Trophoblast cell (in vitro differentiated cells and primary cell): ENCODE data around the gene APOL2.
A peak's percentile ranks its signal among the peaks of the same experiment; 100 is the strongest.

Experiments
- DNase-seq, 2 donors: peaks; one replicate each; pipeline ENCODE4 v3.0.0-alpha.2; 2016
- H2AFZ ChIP-seq: 2 replicates; pipeline ENCODE4 v1.6.1; 2013; ENCODE audit warnings: low read length, moderate library complexity, mild to moderate bottlenecking; ENCODE audit not compliant: insufficient read depth, poor library complexity
- H2AK5ac ChIP-seq: 2 replicates; pipeline ENCODE4 v1.6.1; 2013; ENCODE audit warnings: mild to moderate bottlenecking, low read length
- H2BK120ac ChIP-seq: 2 replicates; pipeline ENCODE4 v1.6.1; 2013; ENCODE audit warnings: low read length, mild to moderate bottlenecking, moderate library complexity; ENCODE audit not compliant: insufficient read depth, poor library complexity
- H2BK12ac ChIP-seq: 2 replicates; pipeline ENCODE4 v1.6.1; 2013; ENCODE audit warnings: mild to moderate bottlenecking, low read length, moderate library complexity
- H2BK5ac ChIP-seq: 2 replicates; pipeline ENCODE4 v1.6.1; 2013; ENCODE audit warnings: low read length, low read depth, moderate library complexity, mild to moderate bottlenecking; ENCODE audit not compliant: poor library complexity
- H3K14ac ChIP-seq: 2 replicates; pipeline ENCODE4 v1.6.1; 2013; ENCODE audit warnings: mild to moderate bottlenecking, low read length
- H3K18ac ChIP-seq: 2 replicates; pipeline ENCODE4 v1.6.1; 2013; ENCODE audit warnings: mild to moderate bottlenecking, low read length
- H3K23ac ChIP-seq: 2 replicates; pipeline ENCODE4 v1.6.1; 2013; ENCODE audit warnings: low read length
- H3K27ac ChIP-seq: 2 replicates; pipeline ENCODE4 v1.5.1; 2013; ENCODE audit warnings: low read depth, mild to moderate bottlenecking, inconsistent platforms, low read length, moderate library complexity
- H3K27me3 ChIP-seq: 2 replicates; pipeline ENCODE4 v1.6.1; 2013; ENCODE audit warnings: inconsistent platforms, mild to moderate bottlenecking, low read length, moderate library complexity; ENCODE audit not compliant: insufficient read depth
- H3K36me3 ChIP-seq, 2 experiments: 1 replicate in 1 of 2; 2 replicates in 1 of 2; pipeline ENCODE4 v1.6.1; 2013; ENCODE audit warnings: low read length in 2 of 2, mild to moderate bottlenecking in 2 of 2, moderate library complexity in 1 of 2; ENCODE audit not compliant: insufficient read depth in 2 of 2, control insufficient read depth in 1 of 2
- H3K4ac ChIP-seq: 2 replicates; pipeline ENCODE4 v1.6.1; 2013; ENCODE audit warnings: low read depth, mild to moderate bottlenecking, low read length, moderate library complexity
- H3K4me1 ChIP-seq, 2 experiments: 1 replicate in 1 of 2; 2 replicates in 1 of 2; pipeline ENCODE4 v1.6.1; 2013; ENCODE audit warnings: low read length in 2 of 2, mild to moderate bottlenecking in 2 of 2, moderate library complexity in 1 of 2; ENCODE audit not compliant: insufficient read depth in 2 of 2, control insufficient read depth in 1 of 2
- H3K4me2 ChIP-seq: 2 replicates; pipeline ENCODE4 v1.6.1; 2013; ENCODE audit warnings: inconsistent platforms, mild to moderate bottlenecking, low read length, moderate library complexity
- H3K4me3 ChIP-seq: 2 replicates; pipeline ENCODE4 v1.5.1; 2013; ENCODE audit warnings: mild to moderate bottlenecking, low read depth, low read length, inconsistent platforms
- H3K79me1 ChIP-seq: one replicate; pipeline ENCODE4 v1.6.1; 2013; ENCODE audit warnings: low read length
- H3K79me2 ChIP-seq: 2 replicates; pipeline ENCODE4 v1.6.1; 2013; ENCODE audit warnings: low read length, mild to moderate bottlenecking; ENCODE audit not compliant: control insufficient read depth, insufficient read depth, poor library complexity
- H3K9ac ChIP-seq: 2 replicates; pipeline ENCODE4 v1.6.1; 2013; ENCODE audit warnings: mild to moderate bottlenecking, low read length
- H3K9me3 ChIP-seq: 2 replicates; pipeline ENCODE4 v1.6.1; 2013; ENCODE audit warnings: low read depth, mild to moderate bottlenecking, control low read depth, inconsistent platforms, low read length; ENCODE audit not compliant: insufficient read depth
- H4K12ac ChIP-seq: 2 replicates; pipeline ENCODE4 v1.6.1; 2013; ENCODE audit warnings: low read depth, mild to moderate bottlenecking, low read length, moderate library complexity
- H4K8ac ChIP-seq: 2 replicates; pipeline ENCODE4 v1.6.1; 2013; ENCODE audit warnings: low read depth, mild to moderate bottlenecking, low read length, moderate library complexity
- H4K91ac ChIP-seq: one replicate; pipeline ENCODE4 v1.6.1; 2013; ENCODE audit warnings: low read depth, mild to moderate bottlenecking, low read length, moderate library complexity
- WGBS: extraction: QIAGEN DNeasy Blood & Tissue Kit; methylation state at CpG from one replicate; pipeline ENCODE4 v1.1.7; 2013; ENCODE audit warnings: missing lambda C conversion rate; ENCODE audit not compliant: insufficient read length, insufficient coverage; ENCODE audit errors: extremely low coverage; 5-methylcytosine and 5-hydroxymethylcytosine counted together

Gene APOL2

GRCh38 chr22:36197065-36197440 lies 42.3 kb downstream of the APOL2 start:
- Histone ChIP-seq H3K4me3 (no peak overlapping the region), H4K91ac (no peak overlapping the region), H3K18ac (no peak overlapping the region), H3K9me3 (no peaks in the 10 kb centered on the region), H2BK120ac (no peak overlapping the region), H3K27me3 (no peaks in the 10 kb centered on the region), H4K8ac (no peak overlapping the region), H2AFZ (no peak overlapping the region), H3K79me2 (no peaks in the 10 kb centered on the region), H3K23ac (no peak overlapping the region), H3K4me1 (peaks cover 3 to 4% of the 10 kb centered on the region in 2 experiments), H2AK5ac (no peak overlapping the region), H3K4me2 (no peak overlapping the region), H3K79me1 (no peaks in the 10 kb centered on the region), H3K9ac (no peak overlapping the region), H3K4ac (no peak overlapping the region), H2BK5ac (no peak overlapping the region), H3K36me3 (no peaks in the 10 kb centered on the region), H3K14ac (no peak overlapping the region), H3K27ac (no peak overlapping the region), H2BK12ac (no peak overlapping the region), H4K12ac (no peak overlapping the region)
- WGBS = no CpG with 5 or more reads among the region's 5 CpGs
- DNase-seq = peak in 1 of 2 donors; percentile 21

- Histone ChIP-seq H4K8ac (no peak overlapping the region), H4K12ac (no peak overlapping the region), H3K9me3 (no peaks in the 10 kb centered on the region), H2AK5ac (no peak overlapping the region), H3K4me3 (no peak overlapping the region), H2AFZ (no peak overlapping the region), H3K18ac (no peak overlapping the region), H2BK5ac (no peak overlapping the region), H3K27ac (no peak overlapping the region), H3K79me2 (no peaks in the 10 kb centered on the region), H3K27me3 (no peaks in the 10 kb centered on the region), H4K91ac (no peak overlapping the region), H3K4ac (no peak overlapping the region), H3K36me3 (no peaks in the 10 kb centered on the region), H3K14ac (no peak overlapping the region), H3K79me1 (no peaks in the 10 kb centered on the region), H3K23ac (no peak overlapping the region), H3K4me2 (no peak overlapping the region), H2BK12ac (no peak overlapping the region), H3K9ac (no peak overlapping the region), H2BK120ac (no peak overlapping the region), H3K4me1 (peaks cover 3 to 4% of the 10 kb centered on the region in 2 experiments)
- WGBS = no CpG with 5 or more reads among the region's 6 CpGs
- DNase-seq = peak; percentile 20
These were observed 42.9 kb downstream of the APOL2 start for GRCh38 chr22:36196254-36197064.

DNA sequence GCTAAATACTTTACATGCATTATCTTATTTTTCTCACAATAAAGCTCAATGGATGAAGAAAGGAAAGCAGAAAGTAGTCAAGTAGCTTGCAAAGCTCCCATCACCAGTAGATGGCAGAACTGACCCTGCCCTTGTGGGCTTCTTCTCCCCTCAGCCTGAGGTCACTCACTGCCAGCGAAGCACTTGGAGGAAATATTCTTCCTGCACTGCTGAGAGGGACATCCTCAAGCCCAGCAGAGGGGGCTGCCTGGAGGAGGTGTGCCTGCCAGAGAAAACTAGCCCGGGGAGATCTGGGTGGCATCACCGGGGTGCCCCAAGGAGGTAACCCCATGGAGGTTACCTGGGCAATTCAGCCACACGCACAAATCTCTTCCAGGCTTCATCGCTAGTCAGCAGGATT lies 44.4 kb downstream of the APOL2 start:
- no peak overlapping the region for H4K12ac ChIP-seq
- no peak overlapping the region for H2BK12ac ChIP-seq
- H3K36me3 ChIP-seq = no peaks in the 10 kb centered on the region
- H3K4me1 ChIP-seq = peaks cover 3 to 4% of the 10 kb centered on the region in 2 experiments
- H3K79me2 ChIP-seq = no peaks in the 10 kb centered on the region
- H2BK5ac ChIP-seq = no peak overlapping the region
- H4K91ac ChIP-seq = no peak overlapping the region
- H3K27ac ChIP-seq = no peak overlapping the region
- no peak overlapping the region for H2BK120ac ChIP-seq
- DNase-seq = peak; percentile 73 to 75
- no CpG with 5 or more reads among the region's 5 CpGs for WGBS
- H3K9me3 ChIP-seq = no peaks in the 10 kb centered on the region
- no peak overlapping the region for H3K23ac ChIP-seq
- H3K18ac ChIP-seq = no peak overlapping the region
- no peak overlapping the region for H2AFZ ChIP-seq
- H3K4me2 ChIP-seq = no peak overlapping the region
- H3K79me1 ChIP-seq = no peaks in the 10 kb centered on the region
- H3K14ac ChIP-seq = no peak overlapping the region
- no peak overlapping the region for H3K9ac ChIP-seq
- H4K8ac ChIP-seq = no peak overlapping the region
- H2AK5ac ChIP-seq = no peak overlapping the region
- H3K4ac ChIP-seq = no peak overlapping the region
- H3K27me3 ChIP-seq = no peaks in the 10 kb centered on the region
- no peak overlapping the region for H3K4me3 ChIP-seq

GRCh38 chr22:36194385-36194784 lies 44.9 kb downstream of the APOL2 start:
- Histone ChIP-seq H2AK5ac (no peak overlapping the region), H3K27me3 (no peaks in the 10 kb centered on the region), H3K18ac (no peak overlapping the region), H4K8ac (no peak overlapping the region), H4K12ac (no peak overlapping the region), H3K9me3 (peaks cover 1% of the 10 kb centered on the region), H3K14ac (no peak overlapping the region), H2BK120ac (no peak overlapping the region), H2AFZ (no peak overlapping the region), H3K79me1 (no peaks in the 10 kb centered on the region), H4K91ac (no peak overlapping the region), H2BK12ac (no peak overlapping the region), H3K4me2 (no peak overlapping the region), H2BK5ac (no peak overlapping the region), H3K4ac (no peak overlapping the region), H3K4me3 (no peak overlapping the region), H3K36me3 (no peaks in the 10 kb centered on the region), H3K27ac (no peak overlapping the region), H3K9ac (no peak overlapping the region), H3K4me1 (peaks cover 3 to 4% of the 10 kb centered on the region in 2 experiments), H3K23ac (no peak overlapping the region), H3K79me2 (no peaks in the 10 kb centered on the region)
- no CpG with 5 or more reads among the region's 2 CpGs for WGBS
- no peak for DNase-seq
